GM12878 (cell line): ENCODE measurements around the gene CAMTA1. TPM values are rescaled to one million over a fixed set of nuclear protein-coding genes. Genes with fewer than 3 reads are reported as not detected.

Experiments
- ATF2 ChIP-seq: IDR thresholded peaks from 2 replicates; pipeline ENCODE4 v1.6.1; 2012; ENCODE audit warnings: low read length, inconsistent platforms
- E2F4 ChIP-seq: IDR thresholded peaks from 2 replicates; pipeline ENCODE4 v1.6.1; 2012; ENCODE audit warnings: low read depth, low read length, improper control_type of control experiment
- EGR1 ChIP-seq, 2 experiments: IDR thresholded peaks; 1 replicate in 1 of 2; 2 replicates in 1 of 2; pipeline ENCODE4 v1.6.1; 2011 to 2012; ENCODE audit warnings: low read depth in 2 of 2, low read length in 2 of 2, borderline replicate concordance in 1 of 2, mild to moderate bottlenecking in 1 of 2, moderate library complexity in 1 of 2
- FOXK2 ChIP-seq: fragments of 450-650 bp; IDR thresholded peaks from 2 replicates; pipeline ENCODE4 v1.6.1; 2017; ENCODE audit warnings: mild to moderate bottlenecking, moderate library complexity
- GATAD2B ChIP-seq: fragments of 450-650 bp; conservative IDR thresholded peaks from 2 replicates; pipeline ENCODE4 v1.6.1; 2017; ENCODE audit warnings: low read depth, mild to moderate bottlenecking, moderate library complexity
- HDGF ChIP-seq: fragments of 450-650 bp; IDR thresholded peaks from 2 replicates; pipeline ENCODE4 v1.6.1; 2016; ENCODE audit warnings: antibody characterized with exemption
- IKZF1 ChIP-seq: fragments of 450-650 bp; conservative IDR thresholded peaks from 2 replicates; pipeline ENCODE4 v1.6.1; 2017; ENCODE audit warnings: antibody characterized with exemption, mild to moderate bottlenecking
- NRF1 ChIP-seq: conservative IDR thresholded peaks from 2 replicates; pipeline ENCODE4 v1.6.1; 2011; ENCODE audit warnings: mild to moderate bottlenecking, low read depth, low read length, improper control_type of control experiment
- RB1 ChIP-seq: fragments of 450-650 bp; formaldehyde crosslinking; IDR thresholded peaks from 2 replicates; pipeline ENCODE4 v1.6.1; 2017; ENCODE audit warnings: mild to moderate bottlenecking, borderline replicate concordance
- RELA ChIP-seq: fragments of 450-650 bp; IDR thresholded peaks from 2 replicates; pipeline ENCODE4 v1.8.0; 2014; ENCODE audit warnings: borderline replicate concordance; ENCODE audit not compliant: partially characterized antibody
- RUNX3 ChIP-seq: IDR thresholded peaks from 2 replicates; pipeline ENCODE4 v1.6.1; 2012; ENCODE audit warnings: low read length, inconsistent platforms
- SMAD1 ChIP-seq: fragments of 450-650 bp; IDR thresholded peaks from 2 replicates; pipeline ENCODE4 v1.6.1; 2018; ENCODE audit warnings: mild to moderate bottlenecking, low read depth; ENCODE audit not compliant: partially characterized antibody
- SMARCA5 ChIP-seq: fragments of 450-650 bp; IDR thresholded peaks from 2 replicates; pipeline ENCODE4 v1.6.1; 2017; ENCODE audit warnings: mild to moderate bottlenecking
- SP1 ChIP-seq: IDR thresholded peaks from one replicate; pipeline ENCODE4 v1.6.1; 2011; ENCODE audit warnings: low read depth, low read length
- SREBF1 ChIP-seq: IDR thresholded peaks from 2 replicates; pipeline ENCODE4 v1.6.1; 2012; ENCODE audit warnings: mild to moderate bottlenecking, low read length
- SRF ChIP-seq, 2 experiments: IDR thresholded peaks; 2 replicates each; pipeline ENCODE4 v1.6.1; 2011; ENCODE audit warnings: low read depth in 2 of 2, low read length in 2 of 2, mild to moderate bottlenecking in 1 of 2, moderate library complexity in 1 of 2
- TBL1XR1 ChIP-seq: IDR thresholded peaks from 2 replicates; pipeline ENCODE4 v1.6.1; 2012; ENCODE audit warnings: low read depth, low read length, improper control_type of control experiment
- ZBTB33 ChIP-seq: fragments of 450-650 bp; IDR thresholded peaks from 2 replicates; pipeline ENCODE4 v1.6.1; 2017; ENCODE audit warnings: mild to moderate bottlenecking
- ZNF207 ChIP-seq: fragments of 450-650 bp; IDR thresholded peaks from 2 replicates; pipeline ENCODE4 v1.6.1; 2014; ENCODE audit warnings: antibody characterized with exemption, mild to moderate bottlenecking, borderline replicate concordance
- ZNF217 ChIP-seq: fragments of 450-650 bp; IDR thresholded peaks from 2 replicates; pipeline ENCODE4 v1.6.1; 2017; ENCODE audit warnings: antibody characterized with exemption, mild to moderate bottlenecking
- ZNF384 ChIP-seq: IDR thresholded peaks from 2 replicates; pipeline ENCODE4 v1.6.1; 2012; ENCODE audit warnings: low read depth, mild to moderate bottlenecking, low read length, improper control_type of control experiment, borderline replicate concordance
- polyA plus RNA-seq, 11 experiments: library from polyadenylated mRNA; depleted of rRNA in 4 of 11; unstranded in 6 of 11; stranded (reverse) in 5 of 11; fragments of >200 nt; fragmentation: Nextera tagmentation in 4 of 11; fragmentation: Illumina TruSeq in 1 of 11; extraction: Ambion mirVana in 4 of 11; extraction: Trizol in 1 of 11; gene quantifications; 1 replicate in 1 of 11; 2 replicates in 10 of 11; pipeline versions ENCODE4 v1.2.1 to v1.2.3, GENCODE V29; 2011 to 2016; ENCODE audit warnings: inconsistent platforms in 2 of 11, missing spikeins in 2 of 11, low read depth in 1 of 11
- total RNA-seq, 4 experiments: library from RNA; depleted of rRNA in 3 of 4; stranded (reverse); fragments of >200 nt in 3 of 4; fragmentation: Illumina TruSeq in 1 of 4; extraction: Trizol in 1 of 4; gene quantifications; 2 replicates each; pipeline versions ENCODE4 v1.2.1 to v1.2.3, GENCODE V29; 2013 to 2021

CAMTA1 gene
- total and polyA plus RNA-seq, 10 of the 15 experiments (the other 5 are each of a cell fraction or from before 2014, with no cell fraction given), result 37.7 to 148 (median 76.4) TPM

DNA sequence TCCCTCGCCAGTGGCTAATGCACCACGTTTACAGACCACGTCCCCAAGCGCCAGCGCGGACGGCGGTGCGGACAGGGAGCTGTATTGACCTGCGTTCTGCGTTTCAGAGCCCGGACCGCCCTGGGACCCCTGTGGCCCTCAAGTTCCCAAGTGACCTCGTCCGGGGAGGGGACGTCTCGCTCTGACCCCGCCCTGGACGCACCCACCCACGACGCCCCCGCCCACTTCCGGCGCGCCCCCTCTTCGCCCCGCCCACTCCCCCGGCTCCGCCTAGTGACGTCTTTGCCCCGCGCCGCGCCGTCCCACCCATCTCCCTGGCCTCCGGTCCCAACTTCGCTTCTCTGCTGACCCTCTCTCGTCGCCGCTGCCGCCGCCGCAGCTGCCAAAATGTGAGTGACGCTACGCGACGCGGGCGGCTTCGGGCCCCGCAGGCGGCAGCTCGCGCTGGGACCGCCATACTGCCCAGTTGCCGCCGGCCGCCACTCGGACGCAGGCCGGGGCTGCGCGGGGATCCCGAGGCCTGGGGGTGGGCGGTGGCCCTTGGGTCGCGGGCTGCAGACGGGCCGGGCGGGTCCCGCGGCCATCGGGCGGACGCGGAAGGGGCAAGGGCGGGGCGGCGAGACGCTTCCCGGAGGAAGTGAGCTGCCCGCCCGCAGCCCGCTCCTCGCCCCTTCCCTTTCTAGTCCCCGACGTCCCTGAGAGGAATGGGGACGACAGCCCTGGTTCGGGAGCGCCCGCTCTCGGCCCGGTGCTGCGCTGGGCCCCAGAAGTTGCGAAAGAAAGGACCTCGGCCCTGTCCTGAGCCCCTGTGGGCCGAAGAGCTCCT, 986.0 kb downstream of the CAMTA1 start, which contains the start of gene VAMP3 (continued):
- TF ChIP-seq SMAD1, result no peak
- peak; percentile 67 for TF ChIP-seq IKZF1
- 0 out of 2 replicates have a peak, but pooled peaks have one; percentile 65 for TF ChIP-seq RB1
- 0 out of 2 replicates have a peak, but pooled peaks have one; percentile 59 for TF ChIP-seq HDGF
- no peak for TF ChIP-seq RUNX3
- TF ChIP-seq ZNF384, result no peak
- TF ChIP-seq FOXK2, result no peak
- 0 out of 2 replicates have a peak, but pooled peaks have one; percentile 32 for TF ChIP-seq ZNF207
- TF ChIP-seq RELA, result no peak
- TF ChIP-seq SREBF1, result no peak
- no peak for TF ChIP-seq E2F4
- no peak for TF ChIP-seq ZBTB33
- TF ChIP-seq SP1, result peak; percentile 30
- TF ChIP-seq SRF (IDR thresholded peaks at IDR 0.05; ENCODE audit: low read depth in 2 of 2, low read length in 2 of 2), result peak; percentile 11 to 76; a peak in 1 of 4 replicates
- TF ChIP-seq NRF1, result no peak
- TF ChIP-seq ZNF217, result no peak
- TF ChIP-seq ATF2, result no peak
- peak; percentile 82 for TF ChIP-seq GATAD2B
- no peak for TF ChIP-seq TBL1XR1
- peak in 1 of 2 experiments; percentile 66; a peak in 2 of 3 replicates for TF ChIP-seq EGR1 (IDR thresholded peaks at IDR 0.05; ENCODE audit: borderline replicate concordance in 1 of 2, low read depth in 2 of 2, low read length in 2 of 2)
- peak; percentile 78; the same call in 1 of the 2 replicates for TF ChIP-seq SMARCA5
